Measurements from ENCODE around the gene NSMCE1. TPM values are rescaled to one million over a fixed set of nuclear protein-coding genes. Genes with fewer than 3 reads are reported as not detected.
"Not testable (repeated sequence)": the region's sequence is repeated elsewhere in the genome, so short reads cannot be mapped to it uniquely, and the experiment has no call there.

The NSMCE1 gene
- total RNA-seq, 2 experiments from 2014 or later, result 95.8 to 106 TPM

GRCh38 chr16:27293343-27293742, 24.8 kb upstream of the NSMCE1 start:
- Mint-ChIP-seq H3K27ac (no peak overlapping the region), H3K27me3 (no peaks in the 10 kb centered on the region), H3K36me3 (ENCODE audit: low read depth) (peaks cover 2% of the 10 kb centered on the region), H3K4me1 (peaks cover 27% of the 10 kb centered on the region), H3K9me3 (no peaks in the 10 kb centered on the region), H3K4me3 (no peak overlapping the region)
- CTCF ChIA-PET, result interaction anchor here (0.9 to 1.5 kb wide), 4 partner anchors 9 to 51 kb away, joined by 3 to 4 read pairs (median 3); no protein-coding TSS in a partner anchor
- DNase-seq, result no peak
- POLR2A ChIA-PET, result no interaction called here

DNA sequence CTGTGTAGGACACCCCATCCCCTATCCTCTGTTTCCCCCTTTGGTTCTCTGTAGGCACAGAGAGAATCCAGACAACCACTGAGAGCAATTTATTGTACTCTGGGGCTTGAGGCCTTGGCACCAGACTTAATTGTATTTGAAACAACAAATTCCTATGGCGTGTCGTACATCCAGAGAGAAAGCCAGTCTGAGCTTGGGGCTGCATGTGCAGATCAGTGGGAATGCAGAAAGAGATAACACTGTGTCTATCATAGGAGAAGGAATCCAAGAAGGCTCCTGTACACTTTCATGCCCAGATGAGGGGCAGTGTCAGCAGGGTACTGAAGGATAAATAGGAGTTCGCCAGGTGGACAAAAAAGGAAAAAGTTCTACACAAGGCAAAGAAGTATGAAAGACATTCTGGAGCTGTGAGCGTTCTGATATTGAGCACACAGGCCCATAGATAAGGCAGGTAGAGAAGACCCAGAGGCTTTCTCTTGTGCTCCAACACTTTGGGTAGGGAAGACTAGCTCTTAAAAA, 23.2 kb upstream of the NSMCE1 start:
- Mint-ChIP-seq H3K4me3 (no peak overlapping the region), H3K4me1 (peaks cover 33% of the 10 kb centered on the region), H3K9me3 (peaks cover 5% of the 10 kb centered on the region), H3K36me3 (ENCODE audit: low read depth) (peaks cover 9% of the 10 kb centered on the region), H3K27ac (no peak overlapping the region), H3K27me3 (no peaks in the 10 kb centered on the region)
- no peak for DNase-seq
- ChIA-PET CTCF (no interaction called here), POLR2A (interaction anchor here (0.6 kb wide), 1 partner anchor 258 kb away, joined by 4 read pairs; the partner anchor contains the start of gene KATNIP)

DNA sequence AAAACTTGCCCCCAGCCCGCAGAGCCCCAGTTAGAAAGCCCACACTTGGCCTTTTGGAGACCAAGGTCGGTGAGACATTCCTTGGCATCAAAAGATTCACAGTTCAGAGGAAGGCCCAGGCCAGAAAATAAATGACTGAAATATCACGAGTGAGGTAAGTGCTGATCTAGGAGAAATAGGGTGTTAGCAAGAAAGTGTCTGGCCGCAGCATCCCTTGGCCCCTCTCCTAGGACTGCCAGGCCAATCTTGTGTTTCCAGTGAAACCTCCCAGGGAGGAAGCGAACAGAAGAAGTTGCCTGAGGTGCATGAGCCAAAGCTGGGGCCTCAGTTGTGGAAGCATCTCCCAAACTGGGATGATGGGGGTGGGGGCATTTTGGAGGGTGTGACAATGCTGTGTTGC, 22.5 kb upstream of the NSMCE1 start:
- CTCF ChIA-PET, result interaction anchor here (0.7 kb wide), 1 partner anchor 10 kb away, joined by 3 read pairs; no protein-coding TSS in a partner anchor
- POLR2A ChIA-PET, result no interaction called here
- Mint-ChIP-seq H3K4me3 (no peak overlapping the region), H3K36me3 (ENCODE audit: low read depth) (peaks cover 11% of the 10 kb centered on the region), H3K9me3 (peaks cover 5% of the 10 kb centered on the region), H3K4me1 (peaks cover 36% of the 10 kb centered on the region), H3K27ac (no peak overlapping the region), H3K27me3 (no peaks in the 10 kb centered on the region)
- DNase-seq, result no peak

GRCh38 chr16:27290562-27290961, 22.0 kb upstream of the NSMCE1 start:
- Mint-ChIP-seq H3K9me3 (peaks cover 5% of the 10 kb centered on the region), H3K27ac (no peak overlapping the region), H3K4me3 (no peak overlapping the region), H3K27me3 (no peaks in the 10 kb centered on the region), H3K36me3 (ENCODE audit: low read depth) (peaks cover 14% of the 10 kb centered on the region), H3K4me1 (peaks cover 36% of the 10 kb centered on the region)
- CTCF ChIA-PET, result interaction anchor here (0.7 to 0.8 kb wide), 2 partner anchors 9 to 77 kb away, joined by 3 read pairs; no protein-coding TSS in a partner anchor
- POLR2A ChIA-PET, result no interaction called here
- no peak for DNase-seq

DNA sequence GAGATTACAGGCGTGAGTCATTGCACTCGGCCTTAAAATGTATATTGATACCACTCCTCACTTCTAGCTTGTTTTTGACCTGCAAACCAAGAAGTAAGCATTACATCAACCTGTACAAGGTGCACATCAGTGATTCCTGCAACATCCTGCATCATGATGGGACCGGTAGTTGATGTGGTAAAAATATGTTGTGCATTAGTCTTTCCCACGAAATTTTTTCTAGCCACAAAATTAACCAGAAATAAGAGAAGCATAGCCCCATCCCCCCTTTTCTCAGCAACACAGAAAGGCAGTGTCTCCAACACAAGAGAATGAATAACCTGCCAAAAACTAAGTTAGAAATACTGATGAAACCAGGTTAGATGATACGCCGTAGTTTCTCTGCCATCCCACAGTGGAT, 21.1 kb upstream of the NSMCE1 start:
- CTCF ChIA-PET, result interaction anchor here (1.0 kb wide), 2 partner anchors 8 to 15 kb away, joined by 3 read pairs; no protein-coding TSS in a partner anchor
- Mint-ChIP-seq H3K27ac (no peak overlapping the region), H3K4me1 (peaks cover 44% of the 10 kb centered on the region), H3K9me3 (peaks cover 5% of the 10 kb centered on the region), H3K36me3 (ENCODE audit: low read depth) (peaks cover 22% of the 10 kb centered on the region), H3K27me3 (no peaks in the 10 kb centered on the region), H3K4me3 (no peak overlapping the region)
- DNase-seq, result no peak
- POLR2A ChIA-PET, result no interaction called here

DNA sequence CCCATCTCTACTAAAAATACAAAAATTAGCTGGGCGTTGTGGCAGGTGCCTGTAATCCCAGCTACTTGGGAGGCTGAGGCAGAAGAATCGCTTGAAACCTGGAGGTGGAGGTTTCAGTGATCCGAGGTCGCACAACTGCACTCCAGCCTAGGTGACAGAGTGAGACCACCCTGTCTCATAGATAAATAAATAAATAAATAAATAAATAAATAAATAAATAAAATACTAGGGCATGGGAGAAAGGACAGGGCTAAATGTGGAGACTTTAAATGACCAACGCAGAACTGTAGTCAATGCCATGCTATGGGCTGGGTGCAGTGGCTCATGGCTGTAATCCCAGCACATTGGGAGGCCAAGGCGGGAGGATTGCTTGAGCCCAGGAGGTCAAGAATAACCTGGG, 19.7 kb upstream of the NSMCE1 start:
- H3K9me3 Mint-ChIP-seq, H3K27ac Mint-ChIP-seq, POLR2A ChIA-PET, DNase-seq, H3K27me3 Mint-ChIP-seq, H3K4me3 Mint-ChIP-seq: not testable (repeated sequence)
- peaks cover 22% of the 10 kb centered on the region for H3K36me3 Mint-ChIP-seq (ENCODE audit: low read depth)
- peaks cover 56% of the 10 kb centered on the region for H3K4me1 Mint-ChIP-seq
- CTCF ChIA-PET, result interaction anchor here (1.0 to 1.1 kb wide), 3 partner anchors 9 to 28 kb away, joined by 3 read pairs; no protein-coding TSS in a partner anchor

DNA sequence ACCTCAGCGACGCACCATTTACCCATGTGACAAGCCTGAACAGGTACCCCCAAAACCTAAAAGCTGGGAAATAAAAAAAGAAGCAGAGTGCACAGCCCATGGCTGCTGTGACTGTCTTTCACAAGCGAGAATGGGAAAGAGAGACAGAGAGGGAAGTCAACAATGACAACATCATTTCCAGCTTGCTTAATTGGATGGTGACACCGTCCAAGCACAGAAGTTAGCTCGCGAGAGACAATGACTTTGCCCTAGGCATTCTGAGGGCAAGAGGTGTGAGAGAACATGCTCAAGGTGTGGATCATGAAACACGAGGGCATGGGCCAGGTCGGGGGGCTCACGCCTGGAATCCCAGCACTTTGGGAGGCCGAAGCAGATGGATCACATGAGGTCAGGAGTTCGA, 19.3 kb upstream of the NSMCE1 start:
- H3K4me3 Mint-ChIP-seq, result no peak overlapping the region
- peaks cover 60% of the 10 kb centered on the region for H3K4me1 Mint-ChIP-seq
- peaks cover 22% of the 10 kb centered on the region for H3K36me3 Mint-ChIP-seq (ENCODE audit: low read depth)
- H3K27me3 Mint-ChIP-seq, result no peaks in the 10 kb centered on the region
- peaks cover 5% of the 10 kb centered on the region for H3K9me3 Mint-ChIP-seq
- H3K27ac Mint-ChIP-seq, result no peak overlapping the region
- ChIA-PET POLR2A (interaction anchor here (0.6 kb wide), 1 partner anchor 74 kb away, joined by 3 read pairs; no protein-coding TSS in a partner anchor), CTCF (interaction anchor here (0.7 to 1.2 kb wide), 4 partner anchors 10 to 29 kb away, joined by 3 to 4 read pairs (median 4); no protein-coding TSS in a partner anchor)
- DNase-seq, result no peak

- POLR2A ChIA-PET, result interaction anchor here (0.6 kb wide), 1 partner anchor 73 kb away, joined by 3 read pairs; no protein-coding TSS in a partner anchor
- H3K36me3 Mint-ChIP-seq (ENCODE audit: low read depth), result peaks cover 24% of the 10 kb centered on the region
- peaks cover 64% of the 10 kb centered on the region for H3K4me1 Mint-ChIP-seq
- DNase-seq, result no peak
- H3K4me3 Mint-ChIP-seq, result no peak overlapping the region
- peaks cover 5% of the 10 kb centered on the region for H3K9me3 Mint-ChIP-seq
- CTCF ChIA-PET, result interaction anchor here (0.7 to 1.9 kb wide), 5 partner anchors 9 to 19 kb away, joined by 3 to 5 read pairs (median 4); no protein-coding TSS in a partner anchor
- H3K27me3 Mint-ChIP-seq, result no peaks in the 10 kb centered on the region
- no peak overlapping the region for H3K27ac Mint-ChIP-seq
These were observed 18.7 kb upstream of the NSMCE1 start for GRCh38 chr16:27287051-27287811.

DNA sequence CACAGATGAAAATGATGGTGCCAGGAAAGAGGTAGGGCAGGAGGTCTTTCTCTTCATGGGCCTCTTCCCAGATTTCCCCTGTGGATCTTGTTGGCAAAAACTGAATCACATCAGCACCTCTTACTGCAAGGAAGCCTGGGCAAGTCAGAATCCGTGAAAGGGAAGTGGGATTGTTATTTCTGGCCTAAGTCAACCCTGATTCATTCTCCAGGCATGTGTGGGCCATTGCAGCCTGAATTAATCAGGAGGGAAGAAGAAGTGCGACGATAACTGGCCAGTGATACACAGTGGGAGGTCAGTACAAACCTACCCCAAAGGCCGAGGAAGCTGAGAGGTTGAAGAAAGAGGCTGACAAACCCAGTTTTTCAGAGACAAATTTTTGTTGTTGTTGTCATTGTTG, 17.9 kb upstream of the NSMCE1 start:
- ChIA-PET CTCF (interaction anchor here (1.6 to 1.9 kb wide), 2 partner anchors 12 to 19 kb away, joined by 4 to 5 read pairs; no protein-coding TSS in a partner anchor), POLR2A (no interaction called here)
- Mint-ChIP-seq H3K27me3 (no peaks in the 10 kb centered on the region), H3K4me1 (peaks cover 67% of the 10 kb centered on the region), H3K9me3 (peaks cover 5% of the 10 kb centered on the region), H3K27ac (no peak overlapping the region), H3K4me3 (no peak overlapping the region), H3K36me3 (ENCODE audit: low read depth) (peaks cover 24% of the 10 kb centered on the region)
- no peak for DNase-seq

GRCh38 chr16:27285676-27286196, 17.2 kb upstream of the NSMCE1 start:
- Mint-ChIP-seq H3K27ac (peak overlapping the region; percentile 32), H3K9me3 (peaks cover 5% of the 10 kb centered on the region), H3K4me1 (peaks cover 74% of the 10 kb centered on the region), H3K36me3 (ENCODE audit: low read depth) (peaks cover 26% of the 10 kb centered on the region), H3K4me3 (no peak overlapping the region), H3K27me3 (no peaks in the 10 kb centered on the region)
- no peak for DNase-seq
- ChIA-PET CTCF (interaction anchor here (1.1 to 2.1 kb wide), 4 partner anchors 11 to 51 kb away, joined by 3 to 5 read pairs (median 4); no protein-coding TSS in a partner anchor), POLR2A (interaction anchor here (0.6 kb wide), 1 partner anchor 27 kb away, joined by 3 read pairs; no protein-coding TSS in a partner anchor)

GRCh38 chr16:27284865-27285675, 16.5 kb upstream of the NSMCE1 start:
- DNase-seq, result no peak
- Mint-ChIP-seq H3K27me3 (no peaks in the 10 kb centered on the region), H3K9me3 (peaks cover 5% of the 10 kb centered on the region), H3K4me1 (peaks cover 69% of the 10 kb centered on the region), H3K27ac (peak overlapping the region; percentile 34), H3K4me3 (no peak overlapping the region), H3K36me3 (ENCODE audit: low read depth) (peaks cover 26% of the 10 kb centered on the region)
- ChIA-PET POLR2A (interaction anchor here (0.6 kb wide), 2 partner anchors 27 to 142 kb away, joined by 3 read pairs; no protein-coding TSS in a partner anchor), CTCF (interaction anchor here (0.6 to 2.3 kb wide), 6 partner anchors 11 to 83 kb away, joined by 3 to 6 read pairs (median 4); no protein-coding TSS in a partner anchor)

DNA sequence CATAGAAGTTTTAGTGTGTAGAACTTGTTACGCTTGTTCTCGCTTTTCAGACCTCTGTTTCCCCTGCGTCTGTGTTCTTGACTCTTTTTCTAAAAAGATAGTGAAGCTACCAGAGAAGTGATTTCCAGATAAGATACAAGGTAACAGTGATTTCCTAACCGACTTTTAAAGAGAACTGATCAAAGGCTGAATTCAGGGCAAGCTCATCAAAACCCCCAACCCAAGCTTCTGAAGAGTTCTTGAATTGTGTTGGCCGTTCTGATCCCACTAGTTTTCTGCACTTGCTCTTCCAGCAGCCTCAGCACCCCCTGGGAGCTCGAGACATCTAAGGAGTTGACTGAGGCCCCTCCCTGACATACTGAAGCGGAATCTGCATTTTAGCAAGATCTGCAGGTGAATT, 12.7 kb upstream of the NSMCE1 start:
- POLR2A ChIA-PET, result no interaction called here

More for the DNA sequence above, 12.7 kb upstream of the NSMCE1 start:
- CTCF ChIA-PET, result interaction anchor here (0.9 to 2.3 kb wide), 5 partner anchors 8 to 47 kb away, joined by 3 to 7 read pairs (median 4); no protein-coding TSS in a partner anchor
- Mint-ChIP-seq H3K4me3 (peak overlapping the region; percentile 54), H3K4me1 (peaks cover 52% of the 10 kb centered on the region), H3K27ac (peak overlapping the region; percentile 86), H3K36me3 (ENCODE audit: low read depth) (peaks cover 17% of the 10 kb centered on the region), H3K9me3 (no peaks in the 10 kb centered on the region), H3K27me3 (no peaks in the 10 kb centered on the region)
- DNase-seq, result no peak

Data from activated CD4-positive, alpha-beta T cell treated with anti-CD3 and anti-CD28 coated beads, Interleukin-2, amount 10 ng/mL, durations not matched to agents 7 days and 5 days (primary cell).